RPMI8226 (cell line): ENCODE results near the gene CDR2L.
"Not testable (repeated sequence)": the region's sequence is repeated elsewhere in the genome, so short reads cannot be mapped to it uniquely, and the experiment has no call there.

Source experiments
- DNase-seq: peaks from one replicate; pipeline ENCODE4 v3.0.0-alpha.2; 2015

CDR2L gene

DNA sequence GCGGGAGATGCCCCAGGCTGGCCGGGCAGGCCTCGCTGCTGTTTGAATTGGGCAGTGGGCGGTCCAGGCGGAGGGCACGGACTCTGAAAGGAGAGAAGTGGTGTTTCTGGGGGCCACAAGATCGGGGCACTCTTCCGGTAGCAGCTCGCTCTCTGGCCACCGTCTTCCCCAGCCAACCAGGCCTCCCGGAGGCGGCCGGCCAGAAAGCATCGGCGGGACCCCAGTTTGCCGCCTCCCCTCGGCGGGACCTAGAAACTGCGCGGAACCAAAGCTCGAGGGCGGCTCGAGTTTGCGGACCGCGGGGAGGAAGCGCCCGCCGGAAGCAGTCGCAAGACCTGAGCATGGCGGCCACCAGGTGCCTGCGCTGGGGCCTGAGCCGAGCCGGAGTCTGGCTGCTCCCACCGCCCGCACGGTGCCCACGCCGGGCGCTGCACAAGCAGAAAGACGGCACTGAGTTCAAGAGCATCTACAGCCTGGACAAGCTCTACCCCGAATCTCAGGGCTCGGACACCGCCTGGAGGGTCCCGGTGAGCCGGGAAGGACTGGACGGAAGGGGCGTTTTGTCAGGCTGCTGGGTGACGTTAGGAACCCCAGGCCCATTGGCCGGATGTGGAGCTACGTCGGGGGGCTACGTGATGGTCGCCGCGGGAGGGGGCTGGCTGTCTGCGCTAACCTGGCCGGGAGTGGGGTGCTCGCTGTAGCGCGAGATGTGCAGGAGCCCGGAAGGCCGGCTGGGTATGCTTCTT lies 25.1 kb downstream of the CDR2L start, which contains the start of gene MRPL58:
MRPL58 (plus strand) TSS at position 325 of the 746 bp plus-strand sequence; CDS start at position 342, 17 bp downstream.
- DNase-seq: peak; percentile 89

DNA sequence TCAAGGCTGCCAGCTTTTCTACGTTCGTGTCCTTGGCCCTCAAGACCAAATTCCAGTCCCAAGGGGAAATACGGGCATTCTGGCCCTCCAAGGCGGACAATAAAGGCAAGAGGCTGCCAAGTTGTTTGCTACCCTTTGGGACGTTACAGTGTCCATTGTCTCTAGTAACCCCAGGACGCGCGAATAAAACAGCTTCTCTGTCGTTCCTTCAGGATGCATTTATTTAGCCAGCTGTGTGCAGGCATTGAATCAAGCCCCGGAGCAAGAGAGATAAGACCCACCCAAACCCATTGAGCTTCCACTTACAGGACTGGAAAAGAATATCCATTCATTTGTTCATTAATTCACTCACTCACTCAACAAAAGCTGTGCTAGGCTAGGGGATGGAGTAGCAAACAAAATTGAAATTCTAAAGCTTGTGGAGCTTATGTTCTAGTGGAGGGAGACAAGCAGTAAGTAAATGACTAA lies 25.7 kb downstream of the CDR2L start:
- DNase-seq: no peak

DNA sequence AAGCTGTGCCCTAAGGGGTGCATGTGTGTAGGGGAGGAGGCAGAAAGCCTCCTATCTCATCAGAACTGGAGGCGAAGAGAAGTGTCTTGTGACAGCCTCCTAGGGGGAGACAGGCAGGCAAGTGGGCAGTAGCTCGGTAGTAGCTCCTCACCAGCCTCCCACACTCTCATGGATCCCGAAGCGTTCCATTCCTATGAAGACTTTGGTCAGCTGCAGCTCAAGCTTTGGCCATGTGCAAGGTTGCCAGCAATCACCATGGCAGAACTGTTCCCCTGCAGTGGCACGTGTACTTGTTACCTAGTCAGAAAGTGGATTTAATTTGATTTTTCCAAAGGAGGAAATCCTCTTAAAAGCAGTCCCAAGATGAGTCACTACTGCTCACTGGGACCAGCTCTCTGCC lies 31.7 kb downstream of the CDR2L start:
- no peak for DNase-seq

DNA sequence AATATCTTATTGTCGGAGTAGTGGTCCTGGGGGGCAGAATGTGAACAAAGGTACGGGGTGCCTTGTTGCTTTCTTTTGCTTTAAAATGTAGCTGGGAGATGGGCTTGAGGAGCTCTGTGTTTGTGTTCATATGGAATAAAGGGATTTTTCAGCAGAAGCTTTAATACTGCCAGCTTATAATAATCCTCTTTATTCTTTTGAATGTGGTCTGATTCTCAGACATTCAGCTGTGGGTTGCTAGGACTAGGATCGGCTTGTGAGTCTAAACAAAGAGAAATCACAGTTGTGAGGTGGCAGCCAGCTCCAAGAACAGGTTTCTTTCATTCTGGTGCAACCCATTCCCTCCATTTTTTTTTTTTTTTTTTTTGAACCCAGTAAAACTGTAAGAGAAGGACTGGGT lies 32.3 kb downstream of the CDR2L start:
- no peak for DNase-seq

DNA sequence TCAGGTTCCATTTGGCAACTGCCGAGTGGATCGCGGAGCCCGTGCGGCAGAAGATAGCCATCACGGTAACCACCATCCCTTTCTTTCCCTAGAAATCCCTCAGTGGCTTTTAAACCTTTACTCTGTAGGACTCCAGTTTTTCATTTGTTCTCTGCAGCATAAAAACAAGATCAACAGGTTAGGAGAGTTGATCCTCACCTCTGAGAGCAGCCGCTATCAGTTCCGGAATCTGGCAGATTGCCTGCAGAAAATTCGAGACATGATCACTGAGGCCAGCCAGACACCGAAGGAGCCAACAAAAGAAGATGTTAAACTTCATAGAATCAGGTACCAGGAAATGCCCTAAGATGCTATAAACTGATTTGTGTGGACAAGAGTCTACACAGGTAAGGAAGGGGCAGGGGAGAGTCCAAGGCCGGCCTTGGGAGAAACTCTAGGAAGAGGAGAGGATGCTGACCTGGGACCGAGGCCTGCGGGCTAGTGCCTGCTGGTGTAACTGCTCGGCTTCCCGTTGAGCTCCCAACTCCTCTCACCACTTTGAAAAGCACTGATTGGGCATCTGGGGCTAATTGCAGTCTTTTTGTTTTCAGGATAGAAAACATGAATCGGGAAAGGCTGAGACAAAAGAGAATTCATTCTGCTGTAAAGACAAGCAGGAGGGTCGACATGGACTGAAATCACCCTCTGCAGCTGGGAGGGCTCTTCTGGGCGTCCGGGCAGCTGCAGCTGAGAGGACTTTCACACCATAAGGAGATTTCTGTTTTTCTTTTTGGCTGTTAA lies 33.1 kb downstream of the CDR2L start:
- no peak for DNase-seq

DNA sequence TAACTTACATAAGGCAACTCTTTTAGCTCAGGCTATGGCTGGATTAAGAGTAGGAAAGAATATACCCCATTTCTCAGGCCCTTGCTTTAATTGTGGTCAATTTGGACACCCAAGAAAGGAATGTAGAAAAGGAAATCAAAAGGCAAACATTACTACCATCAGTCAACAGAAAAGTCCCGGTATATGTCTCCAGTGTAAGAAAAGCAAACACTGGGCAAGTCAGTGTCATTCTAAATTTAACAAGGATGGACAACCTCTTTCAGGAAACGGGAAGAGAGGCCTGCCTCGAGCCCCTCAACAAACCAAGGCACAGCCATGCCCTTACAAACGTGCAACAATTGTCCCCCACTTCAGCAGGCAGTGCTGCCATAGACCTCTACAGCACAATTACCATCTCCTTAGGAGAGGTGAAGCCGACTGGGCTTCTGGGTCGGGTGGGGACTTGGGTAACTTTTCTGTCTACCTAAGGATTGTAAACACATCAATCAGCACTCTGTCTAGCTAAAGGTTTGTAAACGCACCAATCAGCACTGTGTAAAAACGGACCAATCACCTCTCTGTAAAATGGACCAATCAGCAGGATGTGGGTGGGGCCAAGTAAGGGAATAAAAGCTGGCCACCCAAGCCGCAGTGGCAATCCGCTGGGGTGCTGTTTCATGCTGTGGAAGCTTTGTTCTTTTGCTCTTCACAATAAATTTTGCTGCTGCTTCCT lies 37.4 kb downstream of the CDR2L start:
- no peak for DNase-seq

DNA sequence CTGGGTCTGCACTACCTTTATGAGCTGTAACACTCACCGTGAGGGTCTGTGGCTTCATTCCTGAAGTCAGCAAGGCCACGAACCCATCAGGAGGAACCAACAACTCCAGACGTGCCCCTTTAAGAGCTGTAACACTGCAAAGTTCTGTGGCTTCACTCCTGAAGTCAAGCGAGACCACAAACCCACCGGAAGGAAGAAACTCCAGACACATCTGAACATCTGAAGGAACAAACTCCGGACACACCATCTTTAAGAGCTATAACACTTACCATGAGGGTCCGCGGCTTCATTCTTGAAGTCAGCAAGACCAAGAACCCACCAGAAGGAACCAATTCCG lies 37.9 kb downstream of the CDR2L start:
- not testable (repeated sequence) for DNase-seq

DNA sequence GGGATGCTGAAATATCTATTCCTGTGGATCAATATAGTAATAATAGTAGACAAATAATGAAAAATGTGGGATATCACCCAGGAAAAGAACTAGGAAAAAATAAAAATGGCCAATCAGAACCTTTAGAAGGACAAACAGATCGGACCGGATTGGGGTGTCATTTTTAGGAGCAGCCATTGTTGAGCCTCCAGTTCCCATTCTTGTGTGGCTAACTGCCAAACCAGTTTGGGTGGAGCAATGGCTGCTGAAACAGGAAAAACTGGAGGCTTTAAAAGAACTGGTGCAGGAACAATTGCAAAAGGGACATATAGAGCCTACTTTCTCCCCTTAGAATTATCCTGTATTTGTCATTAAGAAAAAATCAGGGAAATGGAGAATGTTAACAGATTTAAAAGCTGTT lies 39.2 kb downstream of the CDR2L start:
- not testable (repeated sequence) for DNase-seq

DNA sequence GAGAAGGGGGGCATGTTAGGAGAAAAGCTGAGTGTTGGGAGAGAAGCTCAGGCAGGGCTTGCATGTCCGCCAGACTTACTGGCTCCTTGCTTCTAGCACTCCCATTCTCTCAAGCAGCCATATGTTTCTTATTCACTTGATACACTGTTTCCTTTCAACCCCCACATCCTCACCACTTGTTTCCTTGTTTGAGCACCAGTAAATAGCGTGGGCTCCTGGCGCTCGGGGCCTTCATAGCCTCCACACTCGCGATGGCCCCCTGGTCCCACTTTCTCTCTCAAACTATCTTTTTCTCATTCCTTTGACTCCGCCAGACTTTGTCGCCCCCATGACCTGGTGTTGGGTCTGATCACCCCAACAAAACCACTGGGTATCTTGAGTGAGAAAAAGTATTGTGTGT lies 42.7 kb downstream of the CDR2L start:
- DNase-seq: no peak

DNA sequence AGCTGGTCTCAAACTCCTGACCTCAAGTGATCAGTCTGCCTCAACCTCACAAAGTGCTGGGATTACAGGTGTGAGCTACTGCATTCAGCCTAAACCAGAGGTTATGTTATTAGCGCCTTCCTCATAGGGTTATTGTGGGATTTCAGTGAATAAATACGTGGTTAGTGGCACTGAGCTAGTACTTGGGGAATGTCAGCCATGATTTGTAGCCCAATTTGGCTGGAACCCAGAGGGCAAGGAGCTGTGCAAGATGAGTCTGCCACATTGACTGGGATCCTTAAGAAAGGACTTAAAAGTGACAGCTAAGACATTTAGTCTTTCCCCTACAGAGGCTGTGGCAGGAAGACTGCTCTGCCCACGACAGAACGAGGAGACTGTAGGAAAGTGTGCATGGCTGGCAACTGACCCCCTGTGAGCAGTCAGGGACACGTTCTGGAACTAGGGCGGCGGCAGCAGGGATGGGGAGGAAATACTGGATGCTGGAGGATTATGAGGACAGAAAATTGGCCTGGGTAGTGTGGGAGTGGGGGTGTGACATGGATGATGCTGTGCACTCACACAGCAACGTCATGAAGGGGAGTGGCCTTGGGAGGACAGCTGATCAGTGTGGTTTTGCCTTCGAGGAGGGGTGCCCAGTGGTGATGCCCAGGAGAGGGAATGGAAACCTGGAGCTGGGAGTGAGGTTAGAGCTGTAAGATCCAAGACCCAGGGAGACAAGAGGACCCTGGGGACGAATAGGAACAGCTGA lies 44.7 kb downstream of the CDR2L start:
- peak; percentile 61 for DNase-seq

DNA sequence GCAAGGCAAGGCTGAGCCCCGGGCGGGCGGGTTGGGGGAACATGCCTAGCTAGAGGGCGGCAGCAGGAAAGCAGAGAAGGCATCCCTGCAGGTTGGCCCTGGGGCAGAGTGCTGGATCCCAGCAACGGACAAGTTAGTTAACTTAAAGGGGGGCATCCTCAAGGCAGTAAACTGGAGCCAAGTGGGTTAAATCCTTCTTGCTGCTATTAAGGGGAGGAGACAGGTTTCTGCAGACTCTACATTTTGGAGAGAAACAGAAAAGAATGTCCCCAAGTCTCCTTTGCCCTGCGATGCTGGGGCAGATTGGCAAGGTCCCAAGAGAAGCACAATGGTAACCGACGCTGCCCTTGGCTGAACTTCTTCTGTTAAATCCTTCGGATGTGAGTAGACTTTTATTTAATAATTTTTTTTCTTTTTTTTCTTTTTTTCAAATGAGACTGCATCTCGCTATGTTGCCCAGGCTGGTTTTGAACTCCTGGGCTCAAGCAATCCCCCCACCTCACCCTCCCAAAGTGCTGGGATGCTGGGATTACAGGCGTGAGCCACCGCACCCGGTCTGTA lies 45.4 kb downstream of the CDR2L start:
- peak; percentile 76 for DNase-seq

DNA sequence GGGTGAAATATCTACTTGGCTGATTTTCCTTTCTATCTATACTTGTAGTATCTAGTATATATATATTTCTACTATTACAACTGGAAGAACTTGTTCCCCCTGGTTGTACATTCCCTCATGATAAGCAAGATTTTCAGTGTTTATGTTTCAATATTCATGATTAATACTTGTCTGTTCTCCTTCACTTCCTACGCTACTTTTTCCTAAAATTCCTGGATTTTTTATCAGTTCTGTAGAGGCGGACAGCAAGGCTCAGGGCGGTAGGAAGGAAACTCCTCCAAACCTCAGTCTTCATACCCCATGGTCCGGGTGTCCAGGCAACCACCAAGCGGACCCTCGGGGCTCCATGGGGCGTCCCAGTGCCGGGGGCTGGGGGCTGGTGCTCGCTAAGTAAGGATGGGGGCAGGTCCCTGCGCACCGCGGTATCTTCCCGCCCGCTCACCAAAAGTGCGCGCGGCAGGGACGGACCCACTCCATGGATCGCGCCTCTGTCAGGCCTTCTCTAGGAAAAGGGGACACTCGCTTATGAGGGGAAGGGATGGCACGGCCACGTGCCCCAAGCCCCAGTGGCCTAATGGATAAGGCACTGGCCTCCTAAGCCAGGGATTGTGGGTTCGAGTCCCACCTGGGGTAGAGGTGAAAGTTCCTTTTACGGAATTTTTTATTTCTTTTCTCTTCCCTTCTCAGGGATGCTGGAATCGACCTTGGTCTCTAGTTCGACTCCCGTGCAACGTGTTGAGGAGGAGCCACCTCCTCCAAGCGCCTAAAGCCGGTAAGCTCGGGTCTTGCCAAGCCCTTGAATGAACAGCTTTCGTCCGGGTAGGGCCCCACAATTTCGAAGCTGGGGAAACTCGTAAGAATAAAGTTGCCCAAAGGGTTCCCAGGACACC lies 46.2 kb downstream of the CDR2L start:
- peak; percentile 91 for DNase-seq

DNA sequence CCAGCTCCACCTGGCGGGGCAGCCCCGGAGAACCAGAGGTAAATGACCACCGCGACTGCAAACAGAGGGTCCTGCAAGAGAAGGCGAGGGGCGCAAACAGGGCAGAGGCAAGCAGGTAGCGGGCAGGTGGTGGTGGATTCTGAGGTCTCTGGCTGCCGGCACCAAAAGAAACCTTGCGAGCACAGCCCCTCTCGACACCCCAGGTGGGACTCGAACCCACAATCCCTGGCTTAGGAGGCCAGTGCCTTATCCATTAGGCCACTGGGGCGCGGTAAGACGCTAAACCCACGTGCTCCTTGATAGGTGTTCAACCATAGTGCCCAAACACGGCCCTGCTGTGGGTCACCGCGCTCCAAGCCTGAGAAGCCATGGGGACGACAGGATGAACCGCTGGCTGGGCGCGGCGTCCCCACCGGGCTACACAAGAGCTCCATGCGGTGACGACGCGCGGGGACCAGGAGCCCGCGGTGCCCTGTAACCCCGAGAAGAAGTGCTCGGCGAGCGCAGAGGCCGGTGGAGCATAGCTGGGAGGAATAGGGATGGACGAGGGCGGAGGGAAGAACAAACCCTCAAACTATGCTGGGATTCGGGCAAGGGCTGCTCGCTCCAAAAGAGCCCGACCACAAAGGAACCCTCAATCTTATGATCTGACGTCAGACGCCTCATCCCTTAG lies 46.9 kb downstream of the CDR2L start:
- DNase-seq: peak; percentile 95

DNA sequence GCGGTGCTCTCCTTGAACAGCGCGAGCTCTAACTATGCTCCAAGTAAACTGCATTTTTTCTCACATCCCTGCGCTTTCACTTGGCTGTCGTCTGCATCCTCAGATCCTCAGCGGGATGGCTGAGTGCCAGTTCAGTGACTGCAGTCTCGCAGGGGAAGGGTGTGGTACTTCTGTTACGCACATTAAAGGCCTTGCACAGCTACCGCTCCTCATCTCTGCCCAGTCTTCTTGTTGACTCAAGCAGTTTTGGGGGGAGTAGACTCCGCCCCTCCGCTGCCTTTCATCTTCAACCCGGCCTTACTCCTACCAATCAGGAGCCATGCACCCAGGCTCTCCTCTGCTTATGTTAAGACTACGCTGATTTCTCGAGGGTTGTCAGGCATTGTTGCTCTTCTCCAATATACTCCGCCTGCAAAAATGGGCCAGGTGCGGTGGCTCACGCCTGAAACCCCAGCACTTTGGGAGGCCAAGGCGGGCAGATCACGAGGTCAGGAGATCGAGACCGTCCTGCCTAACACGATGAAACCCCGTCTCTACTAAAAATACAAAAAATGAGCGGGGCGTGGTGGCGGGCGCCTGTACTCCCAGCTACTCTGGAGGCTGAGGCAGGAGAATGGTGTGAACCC lies 49.3 kb downstream of the CDR2L start:
- DNase-seq: peak; percentile 15

DNA sequence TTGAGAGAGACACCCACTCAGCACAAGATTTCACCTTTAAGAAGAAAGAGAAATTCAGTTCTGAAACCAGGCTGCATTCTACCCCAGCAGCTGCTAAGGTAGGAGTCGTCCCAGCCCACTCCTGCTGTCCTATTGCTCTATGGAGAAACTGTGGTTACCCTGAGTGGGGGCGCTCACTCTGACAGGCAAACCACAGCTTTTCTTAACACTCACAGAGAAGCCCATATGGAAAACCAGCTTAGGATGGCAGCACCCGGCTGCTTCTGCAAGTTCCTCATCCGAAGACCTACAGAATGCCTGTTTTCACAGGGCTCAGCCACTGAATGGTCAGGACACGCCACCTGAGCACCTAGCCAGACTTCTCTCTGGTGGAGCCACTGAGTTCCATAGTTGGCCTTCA lies 51.8 kb downstream of the CDR2L start:
- no peak for DNase-seq

DNA sequence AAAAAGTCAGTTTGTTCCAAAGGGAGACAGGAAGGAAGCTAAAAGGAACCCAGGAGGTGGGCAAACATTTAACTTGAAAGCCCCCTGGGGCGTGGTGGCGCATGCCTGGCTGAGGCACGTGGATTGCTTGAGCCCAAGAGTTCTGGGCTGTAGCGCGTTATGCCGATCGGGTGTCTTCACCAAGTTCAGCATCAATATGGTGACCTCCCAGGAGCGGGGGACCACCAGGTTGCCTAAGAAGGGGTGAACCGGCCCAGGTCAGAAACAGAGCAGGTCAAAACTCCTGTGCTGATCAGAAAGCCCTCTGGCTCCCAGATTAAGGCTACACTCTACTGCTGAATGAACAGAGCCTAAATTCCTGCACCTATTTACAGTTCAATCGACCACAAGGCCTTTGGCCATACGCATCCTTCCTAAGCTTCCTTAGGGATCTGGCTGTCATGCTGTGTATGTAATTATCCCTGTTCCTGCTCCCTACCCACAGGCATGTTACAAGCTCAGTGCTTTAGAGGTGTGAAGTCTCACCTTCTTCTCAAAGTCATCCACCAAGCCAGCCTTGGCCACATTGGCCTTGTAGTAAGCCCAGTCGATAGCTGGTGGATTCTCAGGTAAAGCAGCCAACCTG lies 54.3 kb downstream of the CDR2L start:
- no peak for DNase-seq

DNA sequence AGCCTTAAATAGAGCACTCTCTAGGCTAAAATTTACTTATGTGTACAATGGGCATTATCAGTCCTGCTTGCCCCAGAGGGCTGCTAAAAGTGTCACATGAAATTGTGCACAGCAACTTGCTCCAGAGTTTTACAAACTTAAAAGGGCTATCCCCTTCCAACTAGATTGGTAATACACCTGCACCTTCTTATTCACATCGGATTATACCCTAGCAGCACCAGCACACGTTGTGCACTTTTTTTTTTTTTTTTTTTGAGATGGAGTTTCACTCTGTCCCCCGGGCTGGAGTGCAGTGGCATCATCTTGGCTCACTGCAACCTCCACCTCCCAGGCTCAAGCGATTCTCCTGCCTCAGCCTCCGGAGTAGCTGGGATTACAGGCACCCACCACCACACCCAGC lies 56.4 kb downstream of the CDR2L start:
- DNase-seq: not testable (repeated sequence)

DNA sequence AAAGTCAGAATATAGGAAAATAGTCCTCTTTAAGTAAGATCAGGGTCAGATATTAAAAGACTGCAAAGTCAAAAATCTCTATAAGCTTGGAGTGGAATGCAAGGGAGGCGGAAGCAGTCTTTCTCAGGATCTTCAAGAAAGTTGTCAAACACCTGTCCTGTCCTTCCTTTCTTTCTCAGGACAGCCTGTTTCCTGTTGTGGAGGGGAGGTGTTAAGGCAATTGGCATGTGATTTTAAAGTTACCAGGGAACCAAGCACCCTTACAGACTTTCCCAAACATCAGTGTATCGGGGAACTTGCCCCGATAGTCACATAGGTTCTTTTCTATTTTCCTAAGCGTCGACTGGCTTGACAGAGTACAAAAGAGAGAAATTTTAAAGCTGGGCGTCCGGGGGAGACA lies 57.3 kb downstream of the CDR2L start:
- no peak for DNase-seq

DNA sequence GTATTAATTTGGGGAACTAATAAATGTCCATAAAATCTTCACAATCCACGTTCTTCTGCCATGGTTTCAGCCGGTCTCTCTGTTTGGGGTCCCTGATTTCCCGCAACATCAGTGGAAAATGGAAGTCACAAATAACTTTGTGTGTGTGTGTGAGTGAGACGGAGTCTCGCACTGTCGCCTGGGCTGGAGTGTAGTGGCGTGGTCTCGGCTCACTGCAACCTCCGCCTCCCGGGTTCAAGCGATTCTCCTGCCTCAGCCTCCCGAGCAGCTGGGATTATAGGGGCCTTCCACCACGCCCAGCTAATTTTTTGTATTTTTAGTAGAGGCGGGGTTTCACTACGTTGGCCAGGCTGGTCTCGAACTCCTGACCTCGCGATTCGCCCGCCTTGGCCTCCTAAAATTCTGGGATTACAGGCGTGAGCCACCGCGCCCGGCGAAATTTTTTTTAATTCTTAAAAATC lies 58.5 kb downstream of the CDR2L start:
- not testable (repeated sequence) for DNase-seq
